GM21619 (cell line): ENCODE data around the gene PSMB1.

ENCODE experiments used
- ATAC-seq: cut with Tn5 transposase; IDR thresholded peaks from one replicate; pipeline ENCODE4 v1.9.1; 2021; ENCODE audit not compliant: unreplicated experiment

The PSMB1 gene

GRCh38 chr6:170552765-170553533 lies at the start of gene PSMB1:
TSS of gene PSMB1 (minus strand) at chr6:170553307. CDS start at chr6:170553242, 65 bp downstream.
- peak; percentile 59 for ATAC-seq

- no peak for ATAC-seq
These were observed 44.2 kb upstream of the PSMB1 start for GRCh38 chr6:170597278-170597677.

GRCh38 chr6:170596426-170596825 lies 43.3 kb upstream of the PSMB1 start:
- no peak for ATAC-seq

GRCh38 chr6:170590725-170591124 lies 37.6 kb upstream of the PSMB1 start:
- no peak for ATAC-seq

GRCh38 chr6:170584954-170585498 lies 31.9 kb upstream of the PSMB1 start:
- ATAC-seq = peak; percentile 30

- peak; percentile 97 for ATAC-seq
These were observed 31.3 kb upstream of the PSMB1 start, which contains the start of gene PDCD2 for GRCh38 chr6:170584181-170584953. TSS of gene PDCD2 (minus strand) at chr6:170584637. CDS start at chr6:170584581, 56 bp downstream.

- ATAC-seq = no peak
These were observed 30.7 kb upstream of the PSMB1 start for GRCh38 chr6:170583756-170584180.

GRCh38 chr6:170578909-170579308 lies 25.8 kb upstream of the PSMB1 start:
- no peak for ATAC-seq

GRCh38 chr6:170575250-170575649 lies 22.1 kb upstream of the PSMB1 start:
- ATAC-seq = no peak

GRCh38 chr6:170572704-170573466 lies 19.8 kb upstream of the PSMB1 start:
- ATAC-seq = no peak

GRCh38 chr6:170564936-170565530 lies 11.9 kb upstream of the PSMB1 start:
- ATAC-seq = no peak

GRCh38 chr6:170561555-170561954 lies 8.4 kb upstream of the PSMB1 start:
- no peak for ATAC-seq

GRCh38 chr6:170555305-170555704 lies 2.2 kb upstream of the PSMB1 start:
- ATAC-seq = no peak

GRCh38 chr6:170554796-170555137 lies 1.7 kb upstream of the PSMB1 start:
- no peak for ATAC-seq

- ATAC-seq = peak; percentile 96
These were observed 1.1 kb upstream of the PSMB1 start, which contains the start of gene TBP for GRCh38 chr6:170554013-170554795. TSS of gene TBP (plus strand) at chr6:170554369. CDS start at chr6:170557030, 2,661 bp downstream.

GRCh38 chr6:170553534-170554012 lies 466 bp upstream of the PSMB1 start:
- peak; percentile 23 for ATAC-seq

GRCh38 chr6:170545405-170545804 lies 7.7 kb downstream of the PSMB1 start:
- ATAC-seq = no peak

- ATAC-seq = no peak
These were observed 10.9 kb downstream of the PSMB1 start for GRCh38 chr6:170542031-170542719.

GRCh38 chr6:170537329-170537728 lies 15.8 kb downstream of the PSMB1 start:
- no peak for ATAC-seq
